ENCODE results near the gene ADGRG7. TPM values are rescaled to one million over a fixed set of nuclear protein-coding genes. Genes with fewer than 3 reads are reported as not detected.

The ADGRG7 gene
- total and polyA plus RNA-seq, 9 of the 15 experiments (the other 6 are each of a cell fraction or from before 2014, with no cell fraction given), result 0.03 TPM; not detected in 7

GRCh38 chr3:100650651-100651619 is 41.5 kb downstream of the ADGRG7 start (continued):
- 0 out of 2 replicates have a peak, but pooled peaks have one; percentile 20 for TF ChIP-seq ARID3A (IDR thresholded peaks at IDR 0.05; ENCODE audit: borderline replicate concordance, low read depth, low read length)
- TF ChIP-seq SAFB2 (IDR thresholded peaks at IDR 0.05; ENCODE audit: borderline replicate concordance, low read depth, low read length, severe bottlenecking), result no peak
- no peak for TF ChIP-seq ZFX (CRISPR knock-in tag; IDR thresholded peaks at IDR 0.05)
- TF ChIP-seq JUND (IDR thresholded peaks at IDR 0.05; ENCODE audit: borderline replicate concordance, low read depth, low read length), result peak; percentile 59; the same call in 1 of the 2 replicates
- peak; percentile 75 for TF ChIP-seq JUND (tag; IDR thresholded peaks at IDR 0.05; ENCODE audit: borderline replicate concordance, low read depth, low read length)
- TF ChIP-seq MCM7 (IDR thresholded peaks at IDR 0.05), result no peak
- no peak for TF ChIP-seq HDGF (IDR thresholded peaks at IDR 0.05)
- TF ChIP-seq NCOA6 (IDR thresholded peaks at IDR 0.05), result no peak
- TF ChIP-seq SRSF9 (IDR thresholded peaks at IDR 0.05; ENCODE audit: borderline replicate concordance, low read depth, low read length), result no peak
- TF ChIP-seq NCOR1 (IDR thresholded peaks at IDR 0.05), result no peak
- TF ChIP-seq DPF2 (IDR thresholded peaks at IDR 0.05), result no peak
- TF ChIP-seq, protein P1, sequence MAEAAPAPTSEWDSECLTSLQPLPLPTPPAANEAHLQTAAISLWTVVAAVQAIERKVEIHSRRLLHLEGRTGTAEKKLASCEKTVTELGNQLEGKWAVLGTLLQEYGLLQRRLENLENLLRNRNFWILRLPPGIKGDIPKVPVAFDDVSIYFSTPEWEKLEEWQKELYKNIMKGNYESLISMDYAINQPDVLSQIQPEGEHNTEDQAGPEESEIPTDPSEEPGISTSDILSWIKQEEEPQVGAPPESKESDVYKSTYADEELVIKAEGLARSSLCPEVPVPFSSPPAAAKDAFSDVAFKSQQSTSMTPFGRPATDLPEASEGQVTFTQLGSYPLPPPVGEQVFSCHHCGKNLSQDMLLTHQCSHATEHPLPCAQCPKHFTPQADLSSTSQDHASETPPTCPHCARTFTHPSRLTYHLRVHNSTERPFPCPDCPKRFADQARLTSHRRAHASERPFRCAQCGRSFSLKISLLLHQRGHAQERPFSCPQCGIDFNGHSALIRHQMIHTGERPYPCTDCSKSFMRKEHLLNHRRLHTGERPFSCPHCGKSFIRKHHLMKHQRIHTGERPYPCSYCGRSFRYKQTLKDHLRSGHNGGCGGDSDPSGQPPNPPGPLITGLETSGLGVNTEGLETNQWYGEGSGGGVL (CRISPR knock-in tag; IDR thresholded peaks at IDR 0.05), result no peak
- TF ChIP-seq, protein P2, sequence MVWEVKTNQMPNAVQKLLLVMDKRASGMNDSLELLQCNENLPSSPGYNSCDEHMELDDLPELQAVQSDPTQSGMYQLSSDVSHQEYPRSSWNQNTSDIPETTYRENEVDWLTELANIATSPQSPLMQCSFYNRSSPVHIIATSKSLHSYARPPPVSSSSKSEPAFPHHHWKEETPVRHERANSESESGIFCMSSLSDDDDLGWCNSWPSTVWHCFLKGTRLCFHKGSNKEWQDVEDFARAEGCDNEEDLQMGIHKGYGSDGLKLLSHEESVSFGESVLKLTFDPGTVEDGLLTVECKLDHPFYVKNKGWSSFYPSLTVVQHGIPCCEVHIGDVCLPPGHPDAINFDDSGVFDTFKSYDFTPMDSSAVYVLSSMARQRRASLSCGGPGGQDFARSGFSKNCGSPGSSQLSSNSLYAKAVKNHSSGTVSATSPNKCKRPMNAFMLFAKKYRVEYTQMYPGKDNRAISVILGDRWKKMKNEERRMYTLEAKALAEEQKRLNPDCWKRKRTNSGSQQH (CRISPR knock-in tag; IDR thresholded peaks at IDR 0.05), result no peak
